Neural cell (in vitro differentiated cells): ENCODE measurements around the gene TNKS1BP1. TPM values are rescaled to one million over a fixed set of nuclear protein-coding genes. Genes with fewer than 3 reads are reported as not detected.

Experiments
- H2AFZ ChIP-seq: fragments of 200-600, 300-800 bp; sonication (generic), shearing (Covaris generic); 2 replicates; pipeline ENCODE4 v1.6.0; 2014; ENCODE audit warnings: low read depth, mild to moderate bottlenecking, antibody characterized with exemption, low read length, moderate library complexity
- H3F3A ChIP-seq: fragments of 200-600 bp; shearing (Covaris generic); 2 replicates; pipeline ENCODE4 v1.6.1; 2016; ENCODE audit warnings: mild to moderate bottlenecking, moderate library complexity, mixed read lengths, antibody characterized with exemption, low read length; ENCODE audit not compliant: insufficient read depth, poor library complexity, severe bottlenecking
- H3K27ac ChIP-seq: fragments of 200-600, 300-800 bp; sonication (generic), shearing (Covaris generic); 2 replicates; pipeline ENCODE4 v1.5.1; 2014; ENCODE audit warnings: mild to moderate bottlenecking, low read length, moderate library complexity
- H3K27me3 ChIP-seq: fragments of 300-800, 200-600 bp; sonication (generic), shearing (Covaris generic); 2 replicates; pipeline ENCODE4 v1.6.0; 2014; ENCODE audit warnings: mild to moderate bottlenecking, low read depth, low read length, moderate library complexity; ENCODE audit not compliant: insufficient read depth
- H3K36me3 ChIP-seq: fragments of 300-800, 200-600 bp; sonication (generic), shearing (Covaris generic); 2 replicates; pipeline ENCODE4 v1.5.1; 2014; ENCODE audit warnings: mild to moderate bottlenecking, antibody characterized with exemption, low read length, moderate library complexity; ENCODE audit not compliant: insufficient read depth
- H3K4me2 ChIP-seq: fragments of 300-800, 200-600 bp; sonication (generic), shearing (Covaris generic); 2 replicates; pipeline ENCODE4 v1.6.0; 2014; ENCODE audit warnings: mild to moderate bottlenecking, low read length
- H3K4me3 ChIP-seq: fragments of 300-800, 200-600 bp; sonication (generic), shearing (Covaris generic); 2 replicates; pipeline ENCODE4 v1.5.1; 2014; ENCODE audit warnings: mild to moderate bottlenecking, low read length, moderate library complexity
- H3K79me2 ChIP-seq: fragments of 200-600 bp; shearing (Covaris generic); replicated peaks from 2 replicates; pipeline ENCODE4 v1.6.0; 2014; ENCODE audit warnings: mild to moderate bottlenecking, low read length, moderate library complexity; ENCODE audit not compliant: insufficient read depth
- H3K9ac ChIP-seq: fragments of 300-800, 200-600 bp; sonication (generic), shearing (Covaris generic); 2 replicates; pipeline ENCODE4 v1.6.1; 2016; ENCODE audit warnings: mild to moderate bottlenecking, low read length, mixed read lengths
- H3K9me2 ChIP-seq: fragments of 200-600 bp; shearing (Covaris generic); 2 replicates; pipeline ENCODE4 v1.6.1; 2016; ENCODE audit warnings: mild to moderate bottlenecking, low read length, mixed read lengths; ENCODE audit not compliant: insufficient read depth
- H3K9me3 ChIP-seq: fragments of 200-600, 300-800 bp; sonication (generic), shearing (Covaris generic); 2 replicates; pipeline ENCODE4 v1.6.1; 2016; ENCODE audit warnings: mild to moderate bottlenecking, mixed run types, low read length, moderate library complexity, mixed read lengths
- H4K20me1 ChIP-seq: fragments of 200-600 bp; shearing (Covaris generic); 2 replicates; pipeline ENCODE4 v1.6.1; 2016; ENCODE audit warnings: mild to moderate bottlenecking, mixed run types; ENCODE audit not compliant: insufficient read depth
- CTCF ChIP-seq: fragments of 450-650 bp; IDR thresholded peaks from 2 replicates; pipeline ENCODE4 v1.5.1; 2014; ENCODE audit warnings: antibody characterized with exemption, mild to moderate bottlenecking, moderate library complexity; ENCODE audit not compliant: poor library complexity, severe bottlenecking
- EP300 ChIP-seq: fragments of 450-650 bp; conservative IDR thresholded peaks from 2 replicates; pipeline ENCODE4 v1.6.1; 2014; ENCODE audit warnings: antibody characterized with exemption, mild to moderate bottlenecking, moderate library complexity; ENCODE audit not compliant: poor library complexity, severe bottlenecking
- EZH2 ChIP-seq: fragments of 200-600, 300-800 bp; shearing (Covaris generic), sonication (generic); IDR thresholded peaks from 2 replicates; pipeline ENCODE4 v1.6.1; 2014; ENCODE audit warnings: antibody characterized with exemption, low read length, borderline replicate concordance, mild to moderate bottlenecking; ENCODE audit not compliant: insufficient read depth, poor library complexity, severe bottlenecking
- MXI1 ChIP-seq: fragments of 450-650 bp; conservative IDR thresholded peaks from 2 replicates; pipeline ENCODE4 v1.6.1; 2014; ENCODE audit warnings: antibody characterized with exemption, mild to moderate bottlenecking; ENCODE audit not compliant: poor library complexity, severe bottlenecking
- POLR2AphosphoS5 ChIP-seq: IDR thresholded peaks from 2 replicates; pipeline ENCODE4 v1.6.1; 2012
- RAD21 ChIP-seq: fragments of 450-650 bp; conservative IDR thresholded peaks from 2 replicates; pipeline ENCODE4 v1.6.1; 2014; ENCODE audit warnings: antibody characterized with exemption, mild to moderate bottlenecking, moderate library complexity
- SMC3 ChIP-seq: fragments of 450-650 bp; conservative IDR thresholded peaks from 2 replicates; pipeline ENCODE4 v1.6.1; 2014; ENCODE audit warnings: antibody characterized with exemption, mild to moderate bottlenecking, moderate library complexity; ENCODE audit not compliant: poor library complexity
- TAF1 ChIP-seq: IDR thresholded peaks from 2 replicates; pipeline ENCODE4 v1.6.1; 2012; ENCODE audit warnings: low read depth
- polyA plus RNA-seq: library from polyadenylated mRNA; depleted of rRNA; stranded (reverse); fragments of >200 nt; gene quantifications from 2 replicates; pipeline ENCODE4 v1.2.3, GENCODE V29; 2014
- TF ChIP-seq, protein P1 (sequence below): IDR thresholded peaks from 2 replicates; pipeline ENCODE4 v1.6.1; 2012; ENCODE audit warnings: borderline replicate concordance

The TNKS1BP1 gene
- polyA plus RNA-seq, 1 donor from 2014 or later, result 8.9 TPM

DNA sequence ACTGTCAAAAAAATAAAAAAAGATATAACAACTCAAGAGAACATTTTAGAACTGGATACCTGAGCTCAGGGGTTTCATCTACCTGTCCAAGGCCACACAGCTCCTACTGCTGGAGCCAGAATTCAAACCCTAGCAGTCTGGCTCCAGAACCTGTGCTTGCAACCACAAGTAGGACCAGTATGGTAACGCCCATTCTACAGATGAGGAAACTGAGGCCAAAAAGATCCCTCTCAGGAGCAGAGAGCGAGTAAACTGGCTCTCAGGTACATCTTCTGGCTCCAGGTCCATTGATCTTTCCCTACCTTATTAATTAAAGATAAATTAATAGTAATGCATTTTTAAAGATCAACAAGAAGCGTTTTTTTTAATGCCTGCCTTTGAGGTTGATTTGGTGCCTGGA, 32.6 kb upstream of the TNKS1BP1 start:
- TF ChIP-seq EZH2, result no peak
- TF ChIP-seq MXI1, result no peak
- no peak for TF ChIP-seq POLR2AphosphoS5
- no peak for TF ChIP-seq CTCF
- no peak for TF ChIP-seq SMC3
- TF ChIP-seq, protein P1, sequence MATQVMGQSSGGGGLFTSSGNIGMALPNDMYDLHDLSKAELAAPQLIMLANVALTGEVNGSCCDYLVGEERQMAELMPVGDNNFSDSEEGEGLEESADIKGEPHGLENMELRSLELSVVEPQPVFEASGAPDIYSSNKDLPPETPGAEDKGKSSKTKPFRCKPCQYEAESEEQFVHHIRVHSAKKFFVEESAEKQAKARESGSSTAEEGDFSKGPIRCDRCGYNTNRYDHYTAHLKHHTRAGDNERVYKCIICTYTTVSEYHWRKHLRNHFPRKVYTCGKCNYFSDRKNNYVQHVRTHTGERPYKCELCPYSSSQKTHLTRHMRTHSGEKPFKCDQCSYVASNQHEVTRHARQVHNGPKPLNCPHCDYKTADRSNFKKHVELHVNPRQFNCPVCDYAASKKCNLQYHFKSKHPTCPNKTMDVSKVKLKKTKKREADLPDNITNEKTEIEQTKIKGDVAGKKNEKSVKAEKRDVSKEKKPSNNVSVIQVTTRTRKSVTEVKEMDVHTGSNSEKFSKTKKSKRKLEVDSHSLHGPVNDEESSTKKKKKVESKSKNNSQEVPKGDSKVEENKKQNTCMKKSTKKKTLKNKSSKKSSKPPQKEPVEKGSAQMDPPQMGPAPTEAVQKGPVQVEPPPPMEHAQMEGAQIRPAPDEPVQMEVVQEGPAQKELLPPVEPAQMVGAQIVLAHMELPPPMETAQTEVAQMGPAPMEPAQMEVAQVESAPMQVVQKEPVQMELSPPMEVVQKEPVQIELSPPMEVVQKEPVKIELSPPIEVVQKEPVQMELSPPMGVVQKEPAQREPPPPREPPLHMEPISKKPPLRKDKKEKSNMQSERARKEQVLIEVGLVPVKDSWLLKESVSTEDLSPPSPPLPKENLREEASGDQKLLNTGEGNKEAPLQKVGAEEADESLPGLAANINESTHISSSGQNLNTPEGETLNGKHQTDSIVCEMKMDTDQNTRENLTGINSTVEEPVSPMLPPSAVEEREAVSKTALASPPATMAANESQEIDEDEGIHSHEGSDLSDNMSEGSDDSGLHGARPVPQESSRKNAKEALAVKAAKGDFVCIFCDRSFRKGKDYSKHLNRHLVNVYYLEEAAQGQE, result no peak
- no peak for TF ChIP-seq TAF1
- no peaks in the 10 kb centered on the region for H4K20me1 ChIP-seq
- H3K9ac ChIP-seq, result no peak overlapping the region
- no peak overlapping the region for H3K4me2 ChIP-seq
- H3K9me2 ChIP-seq, result no peaks in the 10 kb centered on the region
- H3K9me3 ChIP-seq, result no peaks in the 10 kb centered on the region
- H2AFZ ChIP-seq, result no peak overlapping the region
- no peaks in the 10 kb centered on the region for H3K79me2 ChIP-seq
- H3K4me3 ChIP-seq, result no peak overlapping the region
- H3F3A ChIP-seq, result no peaks in the 10 kb centered on the region
- no peaks in the 10 kb centered on the region for H3K27me3 ChIP-seq
- H3K36me3 ChIP-seq, result no peaks in the 10 kb centered on the region
- no peak overlapping the region for H3K27ac ChIP-seq

- TF ChIP-seq SMC3 (no peak), TAF1 (no peak), POLR2AphosphoS5 (no peak), CTCF (no peak), EP300 (no peak), MXI1 (no peak), RAD21 (no peak), EZH2 (no peak)
- TF ChIP-seq, protein P1, result no peak
- Histone ChIP-seq H3K4me2 (no peak overlapping the region), H3K27ac (no peak overlapping the region), H3K4me3 (no peak overlapping the region), H4K20me1 (no peaks in the 10 kb centered on the region), H3K36me3 (no peaks in the 10 kb centered on the region), H3F3A (no peaks in the 10 kb centered on the region), H3K27me3 (no peaks in the 10 kb centered on the region), H3K9me2 (no peaks in the 10 kb centered on the region), H3K9ac (no peak overlapping the region), H2AFZ (no peak overlapping the region), H3K79me2 (no peaks in the 10 kb centered on the region), H3K9me3 (no peaks in the 10 kb centered on the region)
Observed at GRCh38 chr11:57356268-57356667, 31.5 kb upstream of the TNKS1BP1 start.
